ENCODE data around the gene UBE2Q1.
A peak's percentile ranks its signal among the peaks of the same experiment; 100 is the strongest.

The UBE2Q1 gene

DNA sequence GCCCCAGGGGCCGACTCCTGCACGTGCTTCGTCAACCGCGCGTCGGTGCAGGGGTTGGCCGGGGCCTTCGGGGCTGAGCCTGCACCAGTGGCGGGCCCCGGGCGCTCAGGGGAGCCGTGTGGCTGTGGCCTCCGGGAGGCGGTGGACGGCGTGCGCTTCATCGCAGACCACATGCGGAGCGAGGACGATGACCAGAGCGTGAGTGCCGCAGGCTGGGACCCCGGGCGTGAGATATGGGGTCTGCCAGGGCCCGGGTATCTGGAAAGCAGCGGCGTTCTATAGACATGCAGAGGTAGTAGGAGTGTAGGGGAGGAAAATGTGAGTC lies 13.5 kb upstream of the UBE2Q1 start:
- DNase-seq: no peak
- H3K27ac ChIP-seq: no peak overlapping the region
- H3K9me3 ChIP-seq (ENCODE audit: severe bottlenecking): no peaks in the 10 kb centered on the region
- H3K36me3 ChIP-seq: peaks cover 85% of the 10 kb centered on the region
- H3K4me3 ChIP-seq (ENCODE audit: low read depth, low read length): no peak overlapping the region
- TF ChIP-seq, protein P1, sequence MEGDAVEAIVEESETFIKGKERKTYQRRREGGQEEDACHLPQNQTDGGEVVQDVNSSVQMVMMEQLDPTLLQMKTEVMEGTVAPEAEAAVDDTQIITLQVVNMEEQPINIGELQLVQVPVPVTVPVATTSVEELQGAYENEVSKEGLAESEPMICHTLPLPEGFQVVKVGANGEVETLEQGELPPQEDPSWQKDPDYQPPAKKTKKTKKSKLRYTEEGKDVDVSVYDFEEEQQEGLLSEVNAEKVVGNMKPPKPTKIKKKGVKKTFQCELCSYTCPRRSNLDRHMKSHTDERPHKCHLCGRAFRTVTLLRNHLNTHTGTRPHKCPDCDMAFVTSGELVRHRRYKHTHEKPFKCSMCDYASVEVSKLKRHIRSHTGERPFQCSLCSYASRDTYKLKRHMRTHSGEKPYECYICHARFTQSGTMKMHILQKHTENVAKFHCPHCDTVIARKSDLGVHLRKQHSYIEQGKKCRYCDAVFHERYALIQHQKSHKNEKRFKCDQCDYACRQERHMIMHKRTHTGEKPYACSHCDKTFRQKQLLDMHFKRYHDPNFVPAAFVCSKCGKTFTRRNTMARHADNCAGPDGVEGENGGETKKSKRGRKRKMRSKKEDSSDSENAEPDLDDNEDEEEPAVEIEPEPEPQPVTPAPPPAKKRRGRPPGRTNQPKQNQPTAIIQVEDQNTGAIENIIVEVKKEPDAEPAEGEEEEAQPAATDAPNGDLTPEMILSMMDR (IDR thresholded peaks at IDR 0.05; ENCODE audit: low read depth, low read length): no peak
- no peaks in the 10 kb centered on the region for H3K27me3 ChIP-seq (ENCODE audit: insufficient read depth, low read depth, severe bottlenecking)

DNA sequence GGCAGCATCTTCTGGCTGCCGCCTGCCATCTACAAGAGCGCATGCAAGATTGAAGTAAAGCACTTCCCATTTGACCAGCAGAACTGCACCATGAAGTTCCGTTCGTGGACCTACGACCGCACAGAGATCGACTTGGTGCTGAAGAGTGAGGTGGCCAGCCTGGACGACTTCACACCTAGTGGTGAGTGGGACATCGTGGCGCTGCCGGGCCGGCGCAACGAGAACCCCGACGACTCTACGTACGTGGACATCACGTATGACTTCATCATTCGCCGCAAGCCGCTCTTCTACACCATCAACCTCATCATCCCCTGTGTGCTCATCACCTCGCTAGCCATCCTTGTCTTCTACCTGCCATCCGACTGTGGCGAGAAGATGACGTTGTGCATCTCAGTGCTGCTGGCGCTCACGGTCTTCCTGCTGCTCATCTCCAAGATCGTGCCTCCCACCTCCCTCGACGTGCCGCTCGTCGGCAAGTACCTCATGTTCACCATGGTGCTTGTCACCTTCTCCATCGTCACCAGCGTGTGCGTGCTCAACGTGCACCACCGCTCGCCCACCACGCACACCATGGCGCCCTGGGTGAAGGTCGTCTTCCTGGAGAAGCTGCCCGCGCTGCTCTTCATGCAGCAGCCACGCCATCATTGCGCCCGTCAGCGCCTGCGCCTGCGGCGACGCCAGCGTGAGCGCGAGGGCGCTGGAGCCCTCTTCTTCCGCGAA lies 12.9 kb upstream of the UBE2Q1 start:
- Histone ChIP-seq H3K36me3 (peaks cover 80% of the 10 kb centered on the region), H3K27me3 (ENCODE audit: insufficient read depth, low read depth, severe bottlenecking) (no peaks in the 10 kb centered on the region), H3K27ac (no peak overlapping the region), H3K9me3 (ENCODE audit: severe bottlenecking) (no peaks in the 10 kb centered on the region), H3K4me3 (ENCODE audit: low read depth, low read length) (no peak overlapping the region)
- TF ChIP-seq, protein P1 (IDR thresholded peaks at IDR 0.05; ENCODE audit: low read depth, low read length): no peak
- DNase-seq: no peak

DNA sequence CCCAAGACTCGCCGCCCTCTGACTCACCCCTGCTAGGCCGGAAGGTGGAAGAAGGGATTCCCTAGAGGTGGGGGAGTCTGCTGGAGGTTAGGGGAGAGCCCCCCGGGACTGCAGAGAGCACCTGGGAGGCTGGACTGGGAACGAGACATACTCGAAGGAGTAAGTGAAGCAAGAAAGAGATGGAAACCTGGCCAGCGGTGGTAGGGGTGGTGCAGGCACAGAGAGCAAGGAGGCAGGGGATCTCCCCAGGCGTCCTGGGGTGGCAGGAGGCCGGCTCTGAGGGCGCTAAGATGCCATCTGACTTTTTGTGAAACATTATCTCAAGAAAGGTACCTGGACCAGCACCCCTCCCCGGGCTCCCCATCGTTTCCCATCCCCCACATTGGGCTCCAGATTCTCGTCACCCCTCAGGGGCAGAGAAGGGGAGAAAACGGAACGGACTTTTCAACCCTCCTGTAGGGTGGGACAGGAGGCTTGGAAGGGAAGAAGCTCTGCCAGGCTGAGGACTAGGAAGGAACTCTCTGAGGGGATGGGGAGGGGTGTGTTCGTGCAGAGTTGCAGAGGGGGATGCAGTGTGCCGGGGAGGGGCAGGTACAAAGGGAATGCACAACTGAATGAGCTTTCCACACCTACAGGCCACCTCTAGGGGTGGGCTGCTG lies 9.8 kb upstream of the UBE2Q1 start:
- no peaks in the 10 kb centered on the region for H3K9me3 ChIP-seq (ENCODE audit: severe bottlenecking)
- TF ChIP-seq, protein P1 (IDR thresholded peaks at IDR 0.05; ENCODE audit: low read depth, low read length): no peak
- H3K27ac ChIP-seq: peak overlapping the region; percentile 83
- H3K36me3 ChIP-seq: peaks cover 49% of the 10 kb centered on the region
- no peak for DNase-seq
- H3K27me3 ChIP-seq (ENCODE audit: insufficient read depth, low read depth, severe bottlenecking): no peaks in the 10 kb centered on the region
- peak overlapping the region; percentile 90 for H3K4me3 ChIP-seq (ENCODE audit: low read depth, low read length)

DNA sequence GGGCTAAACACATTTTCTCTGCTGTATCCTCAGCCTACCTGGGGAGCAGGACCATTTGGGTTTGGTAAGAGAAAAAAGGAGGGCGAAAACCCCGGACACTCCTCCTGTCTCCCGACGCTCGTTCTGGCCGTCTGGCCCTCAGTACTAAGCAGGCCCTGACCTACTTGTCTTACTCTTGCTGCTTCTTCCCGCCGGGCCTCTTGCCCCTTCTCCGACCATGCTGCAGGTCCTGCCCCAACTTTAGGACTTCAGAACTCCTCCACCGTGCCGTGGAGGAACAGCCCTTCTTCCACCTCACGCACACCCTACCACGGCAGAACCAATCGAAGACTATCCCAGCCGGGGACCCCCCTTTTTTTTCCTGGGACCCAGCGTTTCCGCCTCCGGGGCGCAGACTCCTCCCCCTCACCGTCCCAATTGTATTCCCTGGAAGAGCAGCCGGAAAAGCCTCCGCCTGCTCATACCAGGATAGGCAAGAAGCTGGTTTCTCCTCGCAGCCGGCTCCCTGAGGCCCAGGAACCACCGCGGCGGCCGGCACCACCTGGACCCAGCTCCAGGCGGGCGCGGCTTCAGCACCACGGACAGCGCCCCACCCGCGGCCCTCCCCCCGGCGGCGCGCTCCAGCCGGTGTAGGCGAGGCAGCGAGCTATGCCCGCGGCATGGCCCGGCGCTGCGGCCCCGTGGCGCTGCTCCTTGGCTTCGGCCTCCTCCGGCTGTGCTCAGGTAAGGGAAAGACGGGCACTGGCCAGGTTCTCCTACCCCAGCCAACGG lies 9.1 kb upstream of the UBE2Q1 start, which contains the start of gene CHRNB2:
TSS of gene CHRNB2 (plus strand) at position 393 of the 771 bp plus-strand sequence. CDS start at position 660, 267 bp downstream.
- Histone ChIP-seq H3K9me3 (ENCODE audit: severe bottlenecking) (no peaks in the 10 kb centered on the region), H3K36me3 (peaks cover 42% of the 10 kb centered on the region), H3K27ac (peak within 1 kb of the TSS; percentile 83), H3K27me3 (ENCODE audit: insufficient read depth, low read depth, severe bottlenecking) (no peaks in the 10 kb centered on the region), H3K4me3 (ENCODE audit: low read depth, low read length) (peak within 1 kb of the TSS; percentile 90)
- TF ChIP-seq, protein P1 (IDR thresholded peaks at IDR 0.05; ENCODE audit: low read depth, low read length): no peak
- DNase-seq: peak; percentile 98

DNA sequence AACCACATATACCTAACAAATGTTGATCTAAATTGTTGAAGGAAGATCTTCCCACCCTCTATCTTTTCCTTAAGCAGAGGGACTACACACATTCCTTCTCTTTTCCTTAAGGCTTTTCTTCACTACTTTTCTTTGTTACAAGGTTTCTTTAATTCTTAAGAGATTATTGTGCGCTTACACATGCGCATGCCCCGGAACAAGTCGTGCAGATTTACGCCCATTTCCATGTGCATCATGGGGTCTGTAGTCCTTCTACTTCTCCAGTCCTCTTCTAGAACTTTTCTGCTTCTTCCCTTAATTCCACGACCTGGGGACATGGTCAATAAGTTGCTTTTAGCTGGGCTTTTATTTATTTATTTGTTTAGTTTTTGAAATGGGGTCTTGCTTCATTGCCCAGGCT lies 7.4 kb upstream of the UBE2Q1 start:
- DNase-seq: no peak
- Histone ChIP-seq H3K27me3 (ENCODE audit: insufficient read depth, low read depth, severe bottlenecking) (no peaks in the 10 kb centered on the region), H3K4me3 (ENCODE audit: low read depth, low read length) (no peak overlapping the region), H3K27ac (no peak overlapping the region), H3K9me3 (ENCODE audit: severe bottlenecking) (no peaks in the 10 kb centered on the region), H3K36me3 (peaks cover 25% of the 10 kb centered on the region)
- TF ChIP-seq, protein P1 (IDR thresholded peaks at IDR 0.05; ENCODE audit: low read depth, low read length): no peak
